OCI-M1 (cell line): ENCODE results near the gene FYB1.

ENCODE experiments used
- DNase-seq: peaks from one replicate; lab custom pipeline; 2025; lab: John Stamatoyannopoulos, UW

Gene FYB1

GRCh38 chr5:39160576-39161213 lies 58.7 kb downstream of the FYB1 start:
- DNase-seq = no peak

- DNase-seq = peak; percentile 23
These were observed 59.4 kb downstream of the FYB1 start for GRCh38 chr5:39159811-39160490.

GRCh38 chr5:39158786-39159185 lies 60.6 kb downstream of the FYB1 start:
- no peak for DNase-seq

- DNase-seq = peak; percentile 75
These were observed 61.2 kb downstream of the FYB1 start for GRCh38 chr5:39158127-39158593.

GRCh38 chr5:39157701-39158100 lies 61.7 kb downstream of the FYB1 start:
- peak; percentile 53 for DNase-seq

GRCh38 chr5:39156082-39156481 lies 63.3 kb downstream of the FYB1 start:
- DNase-seq = no peak

GRCh38 chr5:39151745-39152144 lies 67.6 kb downstream of the FYB1 start:
- no peak for DNase-seq

GRCh38 chr5:39149966-39150365 lies 69.4 kb downstream of the FYB1 start:
- DNase-seq = no peak

GRCh38 chr5:39148983-39149534 lies 70.3 kb downstream of the FYB1 start:
- peak; percentile 72 for DNase-seq

- no peak for DNase-seq
These were observed 72.4 kb downstream of the FYB1 start for GRCh38 chr5:39146831-39147540.

GRCh38 chr5:39143151-39143860 lies 76.1 kb downstream of the FYB1 start:
- peak; percentile 45 for DNase-seq

- no peak for DNase-seq
These were observed 78.7 kb downstream of the FYB1 start for GRCh38 chr5:39140558-39141168.

GRCh38 chr5:39138892-39139291 lies 80.5 kb downstream of the FYB1 start:
- DNase-seq = no peak

- DNase-seq = no peak
These were observed 81.4 kb downstream of the FYB1 start for GRCh38 chr5:39137819-39138451.

GRCh38 chr5:39137391-39137790 lies 82.0 kb downstream of the FYB1 start:
- DNase-seq = no peak

- no peak for DNase-seq
These were observed 86.6 kb downstream of the FYB1 start for GRCh38 chr5:39132792-39133191.

- DNase-seq = no peak
These were observed 87.3 kb downstream of the FYB1 start for GRCh38 chr5:39132128-39132447.

- peak; percentile 23 for DNase-seq
These were observed 87.9 kb downstream of the FYB1 start for GRCh38 chr5:39131210-39132127.

GRCh38 chr5:39130716-39131115 lies 88.6 kb downstream of the FYB1 start:
- no peak for DNase-seq

- DNase-seq = no peak
These were observed 97.4 kb downstream of the FYB1 start for GRCh38 chr5:39121922-39122321.
